PC-9 (cell line): ENCODE results near the gene TGFBR3. TPM values are rescaled to one million over a fixed set of nuclear protein-coding genes. Genes with fewer than 3 reads are reported as not detected.

Experiments used
- BruUV-seq: library from RNA; stranded (reverse); fragments of 400-500 nt; replicated peaks from 2 replicates; lab custom pipeline; 2021; lab: Mats Ljungman, UMichigan
- CTCF ChIA-PET: fragments of 300-600 bp; sonication (Branson Sonifier 250); formaldehyde crosslinking; loops from one replicate; lab custom pipeline; 2022; ENCODE audit warnings: antibody characterized with exemption; lab: Charles Lee
- POLR2A ChIA-PET: fragments of 300-600 bp; sonication (Branson Sonifier 250); formaldehyde crosslinking; loops from one replicate; lab custom pipeline; 2022; ENCODE audit warnings: antibody characterized with exemption; ENCODE audit not compliant: unreplicated experiment; lab: Charles Lee
- DNase-seq, 2 experiments: peaks; one replicate each; pipeline versions ENCODE4 v3.0.0 to v3.0.0-alpha.2; 2015 to 2022; ENCODE audit warnings: mixed read lengths in 1 of 2
- H2AFZ ChIP-seq: fragments of 200-600 bp; sonication (generic); 2 replicates; pipeline ENCODE4 v1.8.1; 2017; ENCODE audit warnings: antibody characterized with exemption
- H3F3A ChIP-seq: fragments of 200-600 bp; sonication (generic); 2 replicates; pipeline ENCODE4 v1.8.1; 2017; ENCODE audit warnings: antibody characterized with exemption, mild to moderate bottlenecking, low read depth; ENCODE audit not compliant: insufficient read depth
- H3K27ac ChIP-seq: fragments of 200-600 bp; sonication (generic); 2 replicates; pipeline ENCODE4 v1.6.1; 2016; ENCODE audit warnings: mixed run types
- H3K27me3 ChIP-seq: fragments of 200-600 bp; sonication (generic); 2 replicates; pipeline ENCODE4 v1.6.1; 2016; ENCODE audit warnings: low read depth, mixed run types; ENCODE audit not compliant: insufficient read depth
- H3K36me3 ChIP-seq: fragments of 200-600 bp; sonication (generic); 2 replicates; pipeline ENCODE4 v1.6.1; 2016; ENCODE audit warnings: low read depth, mixed run types
- H3K4me1 ChIP-seq: fragments of 200-600 bp; sonication (generic); replicated peaks from 2 replicates; pipeline ENCODE4 v1.6.1; 2016; ENCODE audit warnings: mixed run types; ENCODE audit not compliant: insufficient read depth
- H3K4me2 ChIP-seq: fragments of 200-600 bp; sonication (generic); 2 replicates; pipeline ENCODE4 v1.6.1; 2017; ENCODE audit warnings: mixed run types
- H3K4me3 ChIP-seq: fragments of 200-600 bp; sonication (generic); 2 replicates; pipeline ENCODE4 v1.6.1; 2016; ENCODE audit warnings: mixed run types
- H3K79me2 ChIP-seq: fragments of 200-600 bp; sonication (generic); 2 replicates; pipeline ENCODE4 v1.6.1; 2017; ENCODE audit warnings: low read depth, mixed run types
- H3K9me2 ChIP-seq: fragments of 200-600 bp; sonication (generic); 2 replicates; pipeline ENCODE4 v1.8.1; 2017; ENCODE audit warnings: mild to moderate bottlenecking; ENCODE audit not compliant: insufficient read depth
- H3K9me3 ChIP-seq: fragments of 200-600 bp; sonication (generic); 2 replicates; pipeline ENCODE4 v1.8.1; 2016; ENCODE audit warnings: low read depth; ENCODE audit not compliant: insufficient read depth
- H4K20me1 ChIP-seq: fragments of 200-600 bp; sonication (generic); 2 replicates; pipeline ENCODE4 v1.8.1; 2017; ENCODE audit not compliant: insufficient read depth
- CTCF ChIP-seq: fragments of 200-600 bp; sonication (generic); conservative IDR thresholded peaks from 2 replicates; pipeline ENCODE4 v1.6.1; 2017; ENCODE audit warnings: mixed run types, antibody characterized with exemption, mild to moderate bottlenecking, moderate library complexity
- EZH2 ChIP-seq: fragments of 200-600 bp; sonication (generic); IDR thresholded peaks from 2 replicates; pipeline ENCODE4 v1.8.0; 2017; ENCODE audit warnings: antibody characterized with exemption, low read depth
- intact Hi-C: fragments of 100-400 bp; cut with micrococcal nuclease; formaldehyde crosslinking; loops from one replicate; pipeline ENCODE4 v1.10.0; 2022; ENCODE audit not compliant: unreplicated experiment
- total RNA-seq: library from RNA; stranded (reverse); gene quantifications from 2 replicates; pipeline ENCODE4 v1.2.3, GENCODE V29; 2021

The TGFBR3 gene
- total RNA-seq, 1 experiment from 2014 or later: 1.6 TPM

GRCh38 chr1:91872559-91873081 is 13.3 kb downstream of the TGFBR3 start:
- TF ChIP-seq EZH2 (no peak), CTCF (no peak)
- Histone ChIP-seq H3K79me2 (peaks cover 65% of the 10 kb centered on the region), H3K4me3 (peak overlapping the region; percentile 37), H3K4me1 (peaks cover 58% of the 10 kb centered on the region), H2AFZ (peak overlapping the region; percentile 42; the same call in 1 of the 2 replicates), H3K9me3 (no peaks in the 10 kb centered on the region), H3K27ac (peak overlapping the region; percentile 69), H3K9me2 (no peaks in the 10 kb centered on the region), H3K4me2 (peak overlapping the region; percentile 77), H3F3A (peaks cover 33% of the 10 kb centered on the region; the same call in 1 of the 2 replicates), H4K20me1 (no peaks in the 10 kb centered on the region), H3K36me3 (no peaks in the 10 kb centered on the region), H3K27me3 (no peaks in the 10 kb centered on the region)
- CTCF ChIA-PET: no interaction called here
- intact Hi-C loops: no loop called here
- DNase-seq: peak; percentile 45 to 94
- POLR2A ChIA-PET: no interaction called here
- no TSS peak for BruUV-seq

DNA sequence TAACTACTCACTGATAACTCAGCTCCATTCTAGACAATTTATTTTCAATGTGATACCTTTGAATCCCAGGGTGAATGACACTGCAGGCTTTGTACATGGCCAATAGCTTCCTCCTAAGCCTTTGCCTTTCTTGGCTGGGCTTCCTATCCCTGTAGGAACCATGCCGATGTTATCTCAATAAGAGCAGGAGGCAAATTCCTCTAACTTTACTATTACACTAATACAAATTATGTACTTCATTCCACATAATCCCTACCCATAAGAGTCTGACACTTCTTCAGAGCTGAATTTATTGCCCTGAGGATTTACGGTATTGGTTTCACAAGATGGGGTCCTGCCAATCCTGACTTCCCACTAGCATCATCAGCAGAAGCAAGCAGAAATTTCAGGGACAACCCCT is 14.0 kb downstream of the TGFBR3 start:
- H4K20me1 ChIP-seq: no peaks in the 10 kb centered on the region
- H3K4me2 ChIP-seq: peak overlapping the region; percentile 77
- H3F3A ChIP-seq: peaks cover 30% of the 10 kb centered on the region; the same call in 1 of the 2 replicates
- peaks cover 51% of the 10 kb centered on the region for H3K4me1 ChIP-seq
- no peaks in the 10 kb centered on the region for H3K36me3 ChIP-seq
- intact Hi-C loops: no loop called here
- ChIA-PET CTCF (no interaction called here), POLR2A (interaction anchor here (0.6 kb wide), 1 partner anchor 57 kb away, joined by 4 read pairs; no protein-coding TSS in a partner anchor)
- DNase-seq: peak in 1 of 2 experiments; percentile 97
- H3K27me3 ChIP-seq: no peaks in the 10 kb centered on the region
- H3K9me3 ChIP-seq: no peaks in the 10 kb centered on the region
- H3K4me3 ChIP-seq: peak overlapping the region; percentile 37; the same call in 1 of the 2 replicates
- H3K9me2 ChIP-seq: no peaks in the 10 kb centered on the region
- peak overlapping the region; percentile 69 for H3K27ac ChIP-seq
- peaks cover 62% of the 10 kb centered on the region for H3K79me2 ChIP-seq
- H2AFZ ChIP-seq: peak overlapping the region; percentile 42; the same call in 1 of the 2 replicates
- TF ChIP-seq EZH2: no peak
- TF ChIP-seq CTCF: no peak
- no TSS peak for BruUV-seq

- DNase-seq: no peak
- Histone ChIP-seq H3K9me3 (no peaks in the 10 kb centered on the region), H3F3A (peaks cover 24% of the 10 kb centered on the region; the same call in 1 of the 2 replicates), H3K27me3 (no peaks in the 10 kb centered on the region), H3K79me2 (peaks cover 50% of the 10 kb centered on the region), H3K9me2 (no peaks in the 10 kb centered on the region), H3K4me1 (peaks cover 41% of the 10 kb centered on the region), H3K4me3 (no peak overlapping the region), H3K4me2 (no peak overlapping the region), H3K27ac (no peak overlapping the region), H4K20me1 (no peaks in the 10 kb centered on the region), H3K36me3 (no peaks in the 10 kb centered on the region), H2AFZ (no peak overlapping the region)
- TF ChIP-seq CTCF: no peak
- no peak for TF ChIP-seq EZH2
- BruUV-seq: no TSS peak
- intact Hi-C loops: no loop called here
- ChIA-PET CTCF (no interaction called here), POLR2A (no interaction called here)
Measured at GRCh38 chr1:91870322-91870721, 15.6 kb downstream of the TGFBR3 start.
